ACC112 (cell line): ENCODE measurements around the gene PARD3B.

ENCODE experiments used
- H2AFZ ChIP-seq: fragments of 200-600 bp; sonication (generic); one replicate; pipeline ENCODE4 v1.6.0; 2017; ENCODE audit warnings: antibody characterized with exemption, low read length; ENCODE audit not compliant: unreplicated experiment
- H3K27ac ChIP-seq: fragments of 200-600 bp; sonication (generic); 2 replicates; pipeline ENCODE4 v1.5.1; 2014; ENCODE audit warnings: low read depth, mild to moderate bottlenecking, antibody characterized with exemption, low read length, moderate library complexity
- H3K27me3 ChIP-seq: fragments of 200-600 bp; sonication (generic); 2 replicates; pipeline ENCODE4 v1.6.1; 2014; ENCODE audit warnings: mild to moderate bottlenecking, antibody characterized with exemption, low read length, moderate library complexity, mixed read lengths; ENCODE audit not compliant: insufficient read depth
- H3K36me3 ChIP-seq: fragments of 200-600 bp; sonication (generic); 2 replicates; pipeline ENCODE4 v1.6.1; 2016; ENCODE audit warnings: mild to moderate bottlenecking, antibody characterized with exemption, low read length, moderate library complexity, mixed read lengths; ENCODE audit not compliant: insufficient read depth
- H3K4me1 ChIP-seq: fragments of 200-600 bp; sonication (generic); one replicate; pipeline ENCODE4 v1.6.1; 2016; ENCODE audit warnings: low read length, mixed read lengths; ENCODE audit not compliant: insufficient read depth, unreplicated experiment, control insufficient read depth
- H3K4me3 ChIP-seq: fragments of 200-600 bp; sonication (generic); 2 replicates; pipeline ENCODE4 v1.5.1; 2014; ENCODE audit warnings: mild to moderate bottlenecking, low read depth, low read length
- H3K79me2 ChIP-seq: fragments of 200-600 bp; sonication (generic); one replicate; pipeline ENCODE4 v1.6.0; 2016; ENCODE audit warnings: low read length; ENCODE audit not compliant: control insufficient read depth, unreplicated experiment, insufficient read depth

Gene PARD3B

GRCh38 chr2:205169464-205169863 is 624.2 kb downstream of the PARD3B start:
- H3K79me2 ChIP-seq: no peaks in the 10 kb centered on the region
- no peak overlapping the region for H3K27ac ChIP-seq
- H3K4me3 ChIP-seq: no peak overlapping the region
- no peak overlapping the region for H2AFZ ChIP-seq
- no peaks in the 10 kb centered on the region for H3K36me3 ChIP-seq
- H3K4me1 ChIP-seq: no peaks in the 10 kb centered on the region
- no peaks in the 10 kb centered on the region for H3K27me3 ChIP-seq

DNA sequence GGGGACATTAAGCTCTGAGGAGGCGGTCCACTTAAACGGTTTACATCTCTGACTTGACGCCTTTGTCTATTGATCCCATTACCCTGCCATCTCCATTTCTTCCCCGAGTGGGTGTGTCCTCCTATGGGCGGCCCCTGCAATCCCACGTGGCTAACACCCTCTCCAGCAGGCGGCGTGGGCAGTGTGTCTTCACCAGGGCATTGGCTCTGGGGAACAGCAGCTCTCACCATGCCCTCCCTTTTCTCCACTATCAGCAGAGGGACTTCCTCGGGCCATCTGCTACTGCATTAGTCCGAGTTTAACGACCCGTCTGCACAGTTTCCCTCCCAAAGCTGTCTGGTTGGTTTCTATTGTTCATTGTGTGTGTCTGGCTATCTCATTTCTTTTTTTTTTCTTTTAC is 625.1 kb downstream of the PARD3B start:
- no peak overlapping the region for H3K27ac ChIP-seq
- H2AFZ ChIP-seq: no peak overlapping the region
- no peak overlapping the region for H3K4me3 ChIP-seq
- H3K79me2 ChIP-seq: no peaks in the 10 kb centered on the region
- H3K36me3 ChIP-seq: no peaks in the 10 kb centered on the region
- H3K27me3 ChIP-seq: no peaks in the 10 kb centered on the region
- H3K4me1 ChIP-seq: no peaks in the 10 kb centered on the region

DNA sequence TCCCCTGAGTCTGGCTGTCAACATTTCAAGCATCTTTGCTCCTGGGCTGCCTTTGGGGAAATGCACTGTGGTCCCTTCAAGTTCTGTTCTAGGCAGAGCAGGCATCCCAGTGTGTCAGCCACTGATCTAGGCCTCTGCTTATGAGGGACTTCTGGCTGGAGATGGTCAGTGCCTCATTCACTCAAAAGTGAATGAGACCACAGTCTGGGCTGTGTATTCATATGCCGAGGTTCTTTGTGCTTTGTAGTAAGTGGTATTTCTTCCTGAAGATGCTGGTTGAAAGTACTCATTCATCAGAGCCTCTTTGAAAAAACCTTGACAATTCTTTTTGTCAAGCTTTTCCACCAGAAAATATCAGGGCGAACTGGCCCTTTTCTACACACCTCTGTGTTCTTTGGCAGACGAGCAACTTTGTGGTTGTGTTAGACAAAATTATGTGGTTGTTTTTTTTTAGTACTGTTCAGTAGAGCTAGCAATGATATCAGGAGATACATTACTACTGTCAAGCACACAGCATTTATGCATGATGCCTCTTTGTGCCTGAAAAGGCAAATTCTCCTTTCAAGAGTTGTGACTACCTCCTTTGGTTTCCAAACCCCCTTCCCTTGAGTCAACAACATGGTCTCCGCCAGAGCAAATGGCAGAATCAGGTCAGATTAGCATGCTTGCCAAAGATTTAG is 626.1 kb downstream of the PARD3B start:
- Histone ChIP-seq H3K27ac (no peak overlapping the region), H2AFZ (no peak overlapping the region), H3K4me3 (no peak overlapping the region), H3K79me2 (no peaks in the 10 kb centered on the region), H3K36me3 (no peaks in the 10 kb centered on the region), H3K4me1 (no peaks in the 10 kb centered on the region), H3K27me3 (no peaks in the 10 kb centered on the region)

DNA sequence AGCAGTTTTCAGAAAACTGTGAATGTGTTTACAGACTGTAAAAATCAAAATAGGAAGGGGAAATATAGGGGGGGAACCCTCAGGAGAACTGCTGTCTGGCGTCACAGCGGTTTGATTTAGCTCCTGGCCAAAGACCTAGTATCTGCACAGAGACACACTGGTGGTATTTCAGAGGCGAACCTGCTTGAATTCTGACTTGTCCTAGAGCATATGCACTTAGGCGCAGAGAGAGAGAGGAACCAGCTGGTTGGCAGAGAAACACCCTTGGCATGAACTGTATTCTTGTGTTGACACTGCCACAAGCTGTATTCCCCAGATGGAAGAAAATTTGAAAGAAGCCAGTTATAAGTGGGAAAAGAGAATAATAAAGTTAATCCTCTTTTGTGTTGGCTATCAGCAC is 630.6 kb downstream of the PARD3B start:
- Histone ChIP-seq H3K27me3 (no peaks in the 10 kb centered on the region), H2AFZ (no peak overlapping the region), H3K27ac (no peak overlapping the region), H3K36me3 (no peaks in the 10 kb centered on the region), H3K4me3 (no peak overlapping the region), H3K79me2 (no peaks in the 10 kb centered on the region), H3K4me1 (no peaks in the 10 kb centered on the region)

GRCh38 chr2:205176546-205176945 is 631.3 kb downstream of the PARD3B start:
- no peaks in the 10 kb centered on the region for H3K36me3 ChIP-seq
- H3K27me3 ChIP-seq: no peaks in the 10 kb centered on the region
- no peaks in the 10 kb centered on the region for H3K79me2 ChIP-seq
- H3K4me1 ChIP-seq: no peaks in the 10 kb centered on the region
- no peak overlapping the region for H2AFZ ChIP-seq
- H3K4me3 ChIP-seq: no peak overlapping the region
- H3K27ac ChIP-seq: no peak overlapping the region

- Histone ChIP-seq H3K27ac (no peak overlapping the region), H3K79me2 (no peaks in the 10 kb centered on the region), H2AFZ (no peak overlapping the region), H3K4me1 (no peaks in the 10 kb centered on the region), H3K27me3 (no peaks in the 10 kb centered on the region), H3K36me3 (no peaks in the 10 kb centered on the region), H3K4me3 (no peak overlapping the region)
Observed at GRCh38 chr2:205177546-205177945, 632.3 kb downstream of the PARD3B start.

GRCh38 chr2:205180730-205181129 is 635.5 kb downstream of the PARD3B start:
- Histone ChIP-seq H2AFZ (no peak overlapping the region), H3K4me1 (no peaks in the 10 kb centered on the region), H3K79me2 (no peaks in the 10 kb centered on the region), H3K36me3 (no peaks in the 10 kb centered on the region), H3K27ac (no peak overlapping the region), H3K4me3 (no peak overlapping the region), H3K27me3 (no peaks in the 10 kb centered on the region)

GRCh38 chr2:205187731-205188130 is 642.5 kb downstream of the PARD3B start:
- no peak overlapping the region for H3K27ac ChIP-seq
- no peak overlapping the region for H2AFZ ChIP-seq
- H3K4me3 ChIP-seq: no peak overlapping the region
- H3K4me1 ChIP-seq: peaks cover 9% of the 10 kb centered on the region
- H3K27me3 ChIP-seq: no peaks in the 10 kb centered on the region
- H3K36me3 ChIP-seq: no peaks in the 10 kb centered on the region
- no peaks in the 10 kb centered on the region for H3K79me2 ChIP-seq

GRCh38 chr2:205188239-205189138 is 643.2 kb downstream of the PARD3B start:
- Histone ChIP-seq H3K27me3 (no peaks in the 10 kb centered on the region), H3K79me2 (no peaks in the 10 kb centered on the region), H3K4me1 (peaks cover 9% of the 10 kb centered on the region), H2AFZ (no peak overlapping the region), H3K4me3 (no peak overlapping the region), H3K27ac (no peak overlapping the region), H3K36me3 (no peaks in the 10 kb centered on the region)

GRCh38 chr2:205189301-205189700 is 644.0 kb downstream of the PARD3B start:
- H3K4me1 ChIP-seq: peaks cover 9% of the 10 kb centered on the region
- no peak overlapping the region for H2AFZ ChIP-seq
- H3K27me3 ChIP-seq: no peaks in the 10 kb centered on the region
- H3K79me2 ChIP-seq: no peaks in the 10 kb centered on the region
- no peak overlapping the region for H3K27ac ChIP-seq
- no peak overlapping the region for H3K4me3 ChIP-seq
- H3K36me3 ChIP-seq: no peaks in the 10 kb centered on the region

- Histone ChIP-seq H3K4me3 (no peak overlapping the region), H3K27ac (no peak overlapping the region), H3K4me1 (peaks cover 9% of the 10 kb centered on the region), H3K36me3 (no peaks in the 10 kb centered on the region), H3K79me2 (no peaks in the 10 kb centered on the region), H2AFZ (no peak overlapping the region), H3K27me3 (no peaks in the 10 kb centered on the region)
Observed at GRCh38 chr2:205190528-205190927, 645.3 kb downstream of the PARD3B start.
